Daoy (cell line): ENCODE measurements around the gene ACOT7. TPM values are rescaled to one million over a fixed set of nuclear protein-coding genes. Genes with fewer than 3 reads are reported as not detected.
"Not testable (repeated sequence)": the region's sequence is repeated elsewhere in the genome, so short reads cannot be mapped to it uniquely, and the experiment has no call there.

Source experiments
- DNase-seq: peaks from one replicate; pipeline ENCODE4 v3.0.0-alpha.2; 2015; ENCODE audit warnings: low read depth
- total RNA-seq: library from RNA; depleted of rRNA; stranded (reverse); fragments of >200 nt; shearing (Covaris generic); gene quantifications from 2 replicates; pipeline ENCODE4 v1.2.3, GENCODE V29; 2014; rRNA removed

Gene ACOT7, protein sequence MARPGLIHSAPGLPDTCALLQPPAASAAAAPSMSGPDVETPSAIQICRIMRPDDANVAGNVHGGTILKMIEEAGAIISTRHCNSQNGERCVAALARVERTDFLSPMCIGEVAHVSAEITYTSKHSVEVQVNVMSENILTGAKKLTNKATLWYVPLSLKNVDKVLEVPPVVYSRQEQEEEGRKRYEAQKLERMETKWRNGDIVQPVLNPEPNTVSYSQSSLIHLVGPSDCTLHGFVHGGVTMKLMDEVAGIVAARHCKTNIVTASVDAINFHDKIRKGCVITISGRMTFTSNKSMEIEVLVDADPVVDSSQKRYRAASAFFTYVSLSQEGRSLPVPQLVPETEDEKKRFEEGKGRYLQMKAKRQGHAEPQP
- total RNA-seq: 41.9 and 45.1 TPM in 2 replicates

DNA sequence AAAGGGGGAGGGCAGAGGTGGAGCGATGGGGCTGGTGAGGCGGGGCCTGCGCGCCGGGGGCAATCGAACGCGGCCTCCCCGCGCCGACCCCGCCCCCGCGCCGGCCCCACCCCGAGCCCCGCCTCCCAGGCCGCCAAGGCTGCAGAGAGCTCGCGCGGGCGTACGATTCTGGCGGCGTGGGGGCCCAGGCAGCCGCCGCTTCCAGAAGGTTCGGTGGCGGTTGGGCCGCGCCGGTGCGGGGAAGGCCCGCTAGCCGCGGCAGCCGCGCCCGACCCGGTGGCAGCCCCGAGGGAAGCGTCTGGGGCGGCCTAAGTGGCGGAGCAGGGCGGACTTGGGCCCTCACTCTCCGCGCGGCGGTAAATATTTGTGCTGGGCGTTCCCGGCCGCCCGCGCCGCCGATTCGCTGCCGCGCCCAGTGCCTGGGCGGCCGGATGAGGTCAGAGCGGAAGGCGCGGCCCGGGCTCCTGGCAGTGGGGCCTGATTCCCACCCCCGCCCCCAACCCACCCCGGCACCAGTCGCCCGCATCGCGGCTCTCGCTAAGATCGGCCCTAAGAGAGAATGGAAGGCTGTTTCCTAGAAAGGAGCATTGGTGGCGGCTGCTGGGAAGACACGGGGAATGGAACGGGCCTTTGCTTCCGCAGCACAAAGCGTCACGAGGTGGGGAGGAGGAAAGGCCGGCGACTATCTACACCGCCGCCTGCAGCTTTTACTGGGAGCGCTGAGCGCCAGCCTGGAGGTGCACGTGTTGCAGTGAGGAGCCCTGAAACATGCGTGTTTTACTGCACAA, at the start of gene ACOT7:
ACOT7 (minus strand) TSS at position 368 of the 788 bp plus-strand sequence. CDS start 368 bp downstream, outside the sequence.
- DNase-seq: peak; percentile 95

DNA sequence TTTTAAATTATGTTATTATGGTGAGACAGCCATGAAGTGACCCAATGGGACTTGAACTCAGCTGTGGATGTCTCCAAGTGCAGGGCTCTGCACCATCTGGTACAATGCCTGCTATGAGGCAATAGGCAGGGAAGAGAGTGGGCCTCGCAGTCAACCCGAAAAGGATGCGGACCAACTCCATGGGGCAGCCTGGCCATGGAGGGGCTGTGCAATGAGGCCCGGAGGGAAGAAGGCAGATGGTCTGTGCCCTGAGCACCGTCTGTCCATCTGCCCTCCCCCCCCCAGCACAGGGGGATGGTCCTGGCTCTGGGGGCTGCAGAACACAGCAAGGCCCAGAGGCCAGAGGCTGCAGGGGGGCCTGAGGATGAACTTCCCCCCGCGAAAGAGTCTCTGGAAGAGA, 48.0 kb upstream of the ACOT7 start:
- DNase-seq: no peak

GRCh38 chr1:6440198-6441126, 46.9 kb upstream of the ACOT7 start:
- DNase-seq: peak; percentile 85

- peak; percentile 75 for DNase-seq
These were observed 44.5 kb upstream of the ACOT7 start for GRCh38 chr1:6438047-6438525.

- DNase-seq: peak; percentile 69
These were observed 43.6 kb upstream of the ACOT7 start for GRCh38 chr1:6437012-6437700.

GRCh38 chr1:6436277-6436676, 42.7 kb upstream of the ACOT7 start:
- not testable (repeated sequence) for DNase-seq

GRCh38 chr1:6435547-6435946, 42.0 kb upstream of the ACOT7 start:
- DNase-seq: no peak

- DNase-seq: no peak
These were observed 41.6 kb upstream of the ACOT7 start for GRCh38 chr1:6435129-6435528.

DNA sequence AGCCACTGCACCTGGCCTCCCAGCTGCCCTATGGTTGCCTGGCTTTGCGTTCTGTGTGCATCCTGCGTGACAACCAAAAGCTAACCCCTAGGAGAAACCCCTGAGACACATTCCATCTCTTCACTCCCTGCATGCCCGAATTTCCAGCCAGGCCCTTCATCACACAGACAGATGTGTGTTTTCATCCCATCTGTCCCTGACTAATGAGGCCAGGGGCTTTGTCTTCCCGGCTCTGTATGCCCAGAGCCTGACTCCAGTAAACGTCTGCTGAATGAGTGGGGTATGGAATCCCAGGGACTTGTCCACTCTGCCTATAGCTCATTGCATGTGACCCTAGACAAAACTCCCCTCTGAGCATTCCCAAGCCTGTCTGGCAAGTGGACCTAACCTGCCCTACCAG, 40.6 kb upstream of the ACOT7 start:
- DNase-seq: no peak

DNA sequence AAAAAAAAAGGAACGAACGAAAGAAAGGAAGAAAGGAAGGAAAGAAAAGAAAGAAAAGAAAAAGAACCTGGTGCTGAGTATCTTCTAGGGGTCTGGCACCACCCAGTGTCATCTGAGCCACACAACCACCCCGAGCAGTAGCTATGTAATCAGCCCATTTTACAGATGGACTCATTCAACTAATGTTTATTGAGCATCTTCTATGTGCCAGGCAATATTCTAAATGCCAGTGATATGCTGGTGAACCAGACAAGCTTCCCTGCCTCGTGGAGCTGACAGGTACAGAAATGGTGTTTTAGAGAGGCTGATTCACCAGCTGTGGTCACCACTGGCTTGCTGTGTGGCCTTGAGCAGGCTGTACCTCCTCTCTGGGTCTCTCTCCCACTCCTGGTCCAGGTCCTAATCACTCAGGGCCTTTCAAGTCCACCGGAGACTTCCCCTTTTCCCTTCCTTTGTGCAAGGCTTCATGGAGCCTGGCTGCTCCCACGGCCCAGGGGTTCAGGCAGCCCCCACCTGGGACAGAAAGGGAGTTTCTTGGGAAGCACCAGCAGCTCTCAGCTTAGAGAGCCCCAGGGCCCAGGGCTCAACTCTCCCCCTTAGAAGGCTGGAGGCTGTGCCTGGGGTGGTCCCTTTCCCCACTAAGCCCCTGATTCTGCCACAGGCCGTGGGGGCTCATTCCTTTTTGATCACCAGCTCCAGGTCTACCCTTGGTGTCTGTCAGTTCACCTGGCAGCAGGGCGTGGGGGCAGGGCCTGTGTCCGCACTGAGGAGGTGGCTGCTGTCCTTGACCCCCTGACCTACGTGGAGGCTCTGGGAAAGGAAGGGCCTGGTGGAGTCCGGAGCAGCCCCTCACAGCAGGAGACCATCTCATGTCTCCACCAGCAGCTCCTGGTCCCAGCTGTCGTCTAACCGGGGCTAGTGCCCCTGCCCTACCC, 38.3 kb upstream of the ACOT7 start:
- not testable (repeated sequence) for DNase-seq

DNA sequence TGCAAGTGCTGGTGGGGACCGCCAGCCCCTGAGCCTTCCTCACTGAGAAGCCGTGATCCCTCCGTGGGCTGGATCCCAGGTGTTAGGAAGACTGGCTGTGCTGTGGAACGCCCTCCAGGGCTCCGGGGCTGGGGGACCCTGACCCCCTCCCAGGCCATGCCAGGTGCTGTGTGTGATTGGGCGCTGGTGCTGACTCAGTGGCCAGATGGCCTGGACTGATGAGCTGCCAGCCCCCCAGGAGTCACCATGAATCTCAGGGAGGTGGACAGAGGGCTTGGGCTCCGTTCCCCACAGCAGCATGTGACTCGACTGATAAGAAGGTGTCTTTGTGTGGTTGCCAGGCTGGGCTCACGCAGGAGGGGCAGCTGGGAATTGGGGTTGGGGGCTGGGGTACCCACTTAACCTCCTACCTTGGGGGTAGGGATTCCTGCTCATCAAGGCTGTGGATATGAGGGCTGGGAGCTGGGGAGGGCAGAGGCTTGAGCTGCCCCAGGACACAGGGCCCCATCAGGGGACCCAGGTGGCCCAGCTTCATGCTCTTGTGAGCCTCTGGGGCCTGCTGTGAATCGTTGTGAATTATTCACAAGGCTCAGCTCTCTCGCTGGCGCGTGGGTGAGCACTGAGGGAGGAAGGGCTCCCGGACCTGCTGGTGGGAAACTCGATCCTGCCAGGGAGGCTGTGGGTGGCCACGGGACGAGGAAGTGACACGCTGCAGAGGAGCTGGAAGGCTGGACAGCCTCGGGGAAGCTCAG, 36.3 kb upstream of the ACOT7 start:
- DNase-seq: not testable (repeated sequence)

DNA sequence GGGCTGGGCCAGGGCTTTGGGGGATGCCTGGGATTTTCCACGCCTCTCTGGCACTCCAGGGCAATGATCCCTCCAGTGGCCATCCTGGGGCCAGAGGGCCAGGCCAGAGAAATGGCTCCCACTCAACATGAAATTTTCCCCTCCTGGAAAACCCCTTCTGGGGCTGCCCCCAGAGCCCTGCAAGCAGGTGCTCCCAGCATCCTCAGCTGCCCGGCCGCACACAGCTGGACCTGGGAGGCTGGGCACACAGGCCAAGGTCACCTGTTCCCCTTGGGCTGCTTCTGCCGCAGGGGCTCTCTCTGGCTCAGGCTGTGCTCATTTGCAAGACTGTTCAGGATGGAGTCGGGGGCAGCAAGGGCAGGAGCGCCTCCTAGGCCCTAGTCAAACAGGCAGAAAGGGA, 34.9 kb upstream of the ACOT7 start:
- DNase-seq: not testable (repeated sequence)

DNA sequence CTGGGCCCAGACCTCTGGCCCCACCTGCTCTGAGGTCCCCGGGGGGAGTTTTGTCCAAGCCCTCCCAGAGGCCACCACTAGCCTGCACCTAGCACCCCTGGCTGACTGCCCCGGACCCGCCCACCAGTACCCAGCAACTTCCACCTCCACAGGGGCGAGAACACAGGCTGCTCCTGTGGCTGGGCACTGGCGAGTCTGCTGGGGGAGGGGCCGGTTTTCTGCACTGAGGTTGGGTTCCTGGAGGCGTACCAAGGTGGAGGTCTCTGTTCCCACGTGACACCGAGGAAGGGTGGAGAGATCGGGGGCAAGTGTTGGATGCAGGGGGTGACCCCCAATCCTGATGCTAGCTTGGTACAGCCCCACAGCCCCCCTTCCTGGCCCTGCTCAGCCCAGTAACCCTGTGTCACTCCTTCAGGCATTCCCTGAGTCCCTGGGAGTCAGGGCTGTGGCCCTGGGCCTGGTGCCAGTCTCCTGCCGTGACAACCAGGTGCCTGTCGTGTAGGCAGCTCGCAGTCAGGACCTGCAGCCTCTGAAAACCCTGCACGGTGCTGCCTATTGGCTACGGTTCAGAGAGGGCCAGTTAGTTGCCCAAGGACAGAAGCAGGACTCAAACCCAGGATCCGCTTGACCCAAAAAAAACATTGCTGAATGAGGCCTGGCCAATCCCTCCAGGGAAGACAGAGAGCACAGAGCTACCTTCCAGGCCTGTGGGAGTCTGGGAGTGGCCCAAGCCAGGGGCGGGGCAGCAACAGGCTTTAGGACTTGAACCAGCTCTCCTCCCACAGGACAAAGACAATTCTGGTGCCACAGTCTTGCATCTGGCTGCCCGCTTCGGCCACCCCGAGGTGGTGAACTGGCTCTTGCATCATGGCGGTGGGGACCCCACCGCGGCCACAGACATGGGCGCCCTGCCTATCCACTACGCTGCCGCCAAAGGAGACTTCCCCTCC, 34.1 kb upstream of the ACOT7 start:
- DNase-seq: no peak

DNA sequence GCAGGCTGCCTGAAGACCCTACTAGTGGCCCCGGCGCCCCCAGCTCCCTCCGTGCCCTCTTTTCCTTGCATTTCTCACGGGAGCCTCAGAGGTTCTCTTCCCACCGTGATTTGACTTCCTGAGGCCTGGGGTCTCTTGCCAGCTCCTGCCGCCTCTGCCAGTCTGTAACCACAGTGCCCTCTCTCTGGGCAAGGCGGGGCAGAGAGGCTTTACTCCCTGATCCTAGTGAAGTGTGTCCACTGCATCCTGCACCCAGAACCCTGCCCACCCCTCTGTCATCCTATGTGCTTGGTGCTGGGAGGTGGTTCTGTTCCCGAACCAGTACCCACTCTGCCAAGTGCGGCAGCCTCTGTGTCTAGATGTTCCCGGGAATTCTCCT, 33.4 kb upstream of the ACOT7 start:
- no peak for DNase-seq

GRCh38 chr1:6426277-6426971, 32.9 kb upstream of the ACOT7 start:
- no peak for DNase-seq

DNA sequence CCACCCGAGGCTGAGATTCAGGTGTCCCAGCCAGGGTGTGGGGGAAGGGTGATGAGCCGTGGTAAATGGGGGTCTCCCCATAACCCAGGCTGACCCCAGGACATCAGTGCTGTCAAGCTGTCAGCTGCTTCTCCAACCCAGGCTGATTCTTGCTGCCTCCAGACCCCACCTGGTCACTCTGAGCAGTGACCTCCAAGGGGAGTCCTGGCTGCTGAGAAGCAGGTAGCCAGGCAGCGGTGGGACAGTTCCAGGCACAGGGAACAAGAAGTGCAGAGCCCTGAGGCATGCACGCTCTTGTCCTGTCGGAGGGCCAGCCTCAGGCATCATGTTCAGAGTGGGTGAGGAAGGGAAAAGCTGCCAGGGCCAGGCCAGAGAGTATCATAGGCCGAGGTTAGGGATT, 32.1 kb upstream of the ACOT7 start:
- DNase-seq: no peak
